NB4 (cell line): ENCODE measurements around the gene C6orf132.

ENCODE experiments used
- MYC ChIP-seq: IDR thresholded peaks from 2 replicates; pipeline ENCODE4 v1.6.1; 2011; ENCODE audit warnings: low read depth, low read length
- POLR2A ChIP-seq: IDR thresholded peaks from 2 replicates; pipeline ENCODE4 v1.6.1; 2011; ENCODE audit warnings: mild to moderate bottlenecking; ENCODE audit not compliant: insufficient read length; ENCODE audit errors: extremely low read depth
- TF ChIP-seq, protein P1 (sequence below): IDR thresholded peaks from one replicate; pipeline ENCODE4 v1.5.1; 2012; ENCODE audit warnings: low read depth, low read length

DNA sequence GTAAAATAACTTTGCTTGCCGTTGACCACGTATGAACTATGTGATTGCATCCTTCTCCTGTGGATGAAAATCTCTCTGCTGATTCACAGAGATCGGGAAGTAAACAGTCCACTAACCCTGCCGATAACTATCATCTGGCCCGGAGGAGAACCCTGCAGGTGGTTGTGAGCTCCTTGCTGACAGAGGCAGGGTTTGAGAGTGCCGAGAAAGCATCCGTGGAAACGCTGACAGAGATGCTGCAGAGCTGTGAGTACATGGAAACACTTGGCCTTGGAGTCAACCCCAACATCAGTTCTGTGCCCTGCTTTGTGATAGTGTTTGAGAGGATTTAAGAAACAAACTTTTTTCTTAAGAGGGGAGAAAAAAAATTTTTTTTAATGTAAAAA lies 91.2 kb downstream of the C6orf132 start:
- TF ChIP-seq, protein P1, sequence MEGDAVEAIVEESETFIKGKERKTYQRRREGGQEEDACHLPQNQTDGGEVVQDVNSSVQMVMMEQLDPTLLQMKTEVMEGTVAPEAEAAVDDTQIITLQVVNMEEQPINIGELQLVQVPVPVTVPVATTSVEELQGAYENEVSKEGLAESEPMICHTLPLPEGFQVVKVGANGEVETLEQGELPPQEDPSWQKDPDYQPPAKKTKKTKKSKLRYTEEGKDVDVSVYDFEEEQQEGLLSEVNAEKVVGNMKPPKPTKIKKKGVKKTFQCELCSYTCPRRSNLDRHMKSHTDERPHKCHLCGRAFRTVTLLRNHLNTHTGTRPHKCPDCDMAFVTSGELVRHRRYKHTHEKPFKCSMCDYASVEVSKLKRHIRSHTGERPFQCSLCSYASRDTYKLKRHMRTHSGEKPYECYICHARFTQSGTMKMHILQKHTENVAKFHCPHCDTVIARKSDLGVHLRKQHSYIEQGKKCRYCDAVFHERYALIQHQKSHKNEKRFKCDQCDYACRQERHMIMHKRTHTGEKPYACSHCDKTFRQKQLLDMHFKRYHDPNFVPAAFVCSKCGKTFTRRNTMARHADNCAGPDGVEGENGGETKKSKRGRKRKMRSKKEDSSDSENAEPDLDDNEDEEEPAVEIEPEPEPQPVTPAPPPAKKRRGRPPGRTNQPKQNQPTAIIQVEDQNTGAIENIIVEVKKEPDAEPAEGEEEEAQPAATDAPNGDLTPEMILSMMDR, result no peak
- TF ChIP-seq MYC, result no peak
- no peak for TF ChIP-seq POLR2A
